Bronchial epithelial cell (primary cell): ENCODE results near the gene GNMT. TPM values are rescaled to one million over a fixed set of nuclear protein-coding genes. Genes with fewer than 3 reads are reported as not detected.
"Not testable (repeated sequence)": the region's sequence is repeated elsewhere in the genome, so short reads cannot be mapped to it uniquely, and the experiment has no call there.

Experiments used
- DNase-seq: peaks from one replicate; pipeline ENCODE4 v3.0.0-alpha.2; 2010; ENCODE audit warnings: low read depth
- FAIRE-seq: peaks from 2 replicates; lab custom pipeline; 2011; peaks lifted over from hg19 to GRCh38; lab: Jason Lieb, UNC
- H3K27me3 ChIP-seq: 2 replicates; pipeline ENCODE4 v1.5.1; 2011; ENCODE audit warnings: low read length; ENCODE audit not compliant: control insufficient read depth, insufficient read depth
- H3K36me3 ChIP-seq: 2 replicates; pipeline ENCODE4 v1.5.1; 2011; ENCODE audit warnings: low read length; ENCODE audit not compliant: control insufficient read depth, insufficient read depth
- H3K4me3 ChIP-seq: 2 replicates; pipeline ENCODE4 v1.5.1; 2011; ENCODE audit warnings: mild to moderate bottlenecking, low read depth, low read length, control low read depth
- CTCF ChIP-seq: IDR thresholded peaks from 2 replicates; pipeline ENCODE4 v1.5.1; 2011; ENCODE audit warnings: mild to moderate bottlenecking, moderate library complexity, low read length, control low read depth, inconsistent platforms; ENCODE audit not compliant: insufficient read depth, severe bottlenecking
- total RNA-seq: library from RNA; depleted of rRNA; stranded (reverse); fragments of >200 nt; gene quantifications from 2 replicates; pipeline ENCODE4 v1.2.1, GENCODE V29; 2014

Gene GNMT
- total RNA-seq, 1 donor from 2014 or later, result 0.26 TPM

DNA sequence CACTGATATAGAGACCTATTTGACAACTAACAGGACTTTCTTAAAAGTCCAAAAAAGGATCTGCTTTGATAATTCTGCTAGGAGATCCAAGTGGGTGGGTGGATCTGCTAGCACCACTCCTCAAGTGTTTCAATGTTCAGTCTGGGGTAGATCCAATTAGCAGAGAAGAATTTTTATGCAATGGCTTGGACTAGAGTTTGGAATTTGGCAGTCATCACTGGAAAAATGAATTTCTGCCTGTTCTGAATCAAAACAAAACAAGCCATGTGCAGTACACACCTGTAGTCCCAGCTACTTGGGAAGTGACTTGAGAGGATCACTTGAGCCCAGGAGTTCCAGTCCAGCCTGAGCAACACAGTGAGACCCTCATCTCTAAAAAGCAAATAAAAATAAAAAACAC is 12.6 kb upstream of the GNMT start:
- no peak for TF ChIP-seq CTCF

DNA sequence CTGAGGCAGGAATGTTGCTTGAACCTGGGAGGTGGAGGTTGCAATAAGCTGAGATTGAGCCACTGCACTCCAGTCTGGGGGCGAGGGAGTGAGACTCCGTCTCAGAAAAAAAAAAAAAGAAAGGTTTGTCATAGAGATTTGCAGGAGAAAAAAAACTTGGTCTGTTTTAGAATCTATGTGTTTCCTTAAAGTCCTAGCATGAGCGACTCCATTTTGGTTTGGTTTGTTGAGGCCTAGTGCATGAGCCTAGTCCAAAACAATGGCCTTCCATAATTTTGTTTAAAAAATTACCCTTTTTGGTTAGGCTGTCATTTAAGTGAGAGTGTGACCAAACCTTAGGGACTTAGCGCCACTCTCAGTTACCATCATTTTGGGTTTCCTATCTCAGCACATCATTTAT is 8.2 kb upstream of the GNMT start:
- FAIRE-seq, result no peak

More for the DNA sequence above, 12.6 kb upstream of the GNMT start:
- no peaks in the 10 kb centered on the region for H3K27me3 ChIP-seq
- H3K36me3 ChIP-seq, result no peaks in the 10 kb centered on the region
- FAIRE-seq (no peak), DNase-seq (no peak)
- no peak overlapping the region for H3K4me3 ChIP-seq

DNA sequence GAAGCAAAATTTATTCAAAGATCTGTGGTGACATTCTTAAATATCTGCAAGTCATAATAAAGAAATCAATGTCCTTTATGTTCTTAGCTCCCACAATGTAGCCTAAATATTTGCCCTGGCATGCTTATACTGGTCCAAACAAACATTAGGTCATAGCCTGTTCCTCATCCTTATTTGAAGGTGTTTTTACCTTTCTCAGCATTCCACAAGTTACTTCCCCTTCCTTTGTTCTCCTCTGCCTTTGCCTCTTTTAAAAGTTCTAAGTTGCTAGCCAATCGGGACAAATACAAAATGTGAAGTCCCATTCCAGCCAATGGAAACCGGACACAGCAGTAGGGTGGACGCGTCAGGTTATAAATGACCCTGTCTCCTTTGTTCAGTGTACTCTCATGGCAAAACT is 6.1 kb upstream of the GNMT start:
- H3K27me3 ChIP-seq, H3K4me3 ChIP-seq, FAIRE-seq, H3K36me3 ChIP-seq: not testable (repeated sequence)
- peak; percentile 52 for DNase-seq

More for the DNA sequence above, 8.2 kb upstream of the GNMT start:
- DNase-seq, result no peak
- no peak overlapping the region for H3K4me3 ChIP-seq
- H3K27me3 ChIP-seq, result no peaks in the 10 kb centered on the region
- TF ChIP-seq CTCF, result no peak
- no peaks in the 10 kb centered on the region for H3K36me3 ChIP-seq

DNA sequence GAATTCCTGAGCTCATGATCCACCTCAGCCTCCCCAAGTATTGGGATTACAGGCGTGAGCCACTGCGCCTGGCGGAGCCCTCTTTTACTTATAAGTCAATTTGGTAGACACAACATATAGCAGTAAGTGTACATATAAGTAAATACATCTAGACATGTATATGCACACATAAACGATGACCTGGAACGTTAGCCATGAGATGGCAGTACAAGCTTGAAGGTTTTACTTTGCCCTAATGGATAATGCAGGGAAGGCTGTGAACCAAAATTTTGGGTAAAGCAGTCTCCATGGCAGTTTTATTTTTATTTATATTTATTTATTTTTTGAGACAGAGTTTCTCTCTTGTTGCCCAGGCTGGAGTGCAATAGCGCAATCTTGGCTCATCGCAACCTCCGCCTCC is 2.4 kb upstream of the GNMT start:
- no peak for TF ChIP-seq CTCF

GRCh38 chr6:42959917-42960242 is 674 bp upstream of the GNMT start:
- Histone ChIP-seq H3K36me3 (peaks cover 10% of the 10 kb centered on the region), H3K4me3 (peak overlapping the region; percentile 37), H3K27me3 (no peaks in the 10 kb centered on the region)
- TF ChIP-seq CTCF, result no peak
- no peak for FAIRE-seq
- no peak for DNase-seq

More for the DNA sequence above, 2.4 kb upstream of the GNMT start:
- H3K4me3 ChIP-seq, result no peak overlapping the region
- FAIRE-seq, result no peak
- H3K36me3 ChIP-seq, result peaks cover 4% of the 10 kb centered on the region
- no peak for DNase-seq
- no peaks in the 10 kb centered on the region for H3K27me3 ChIP-seq

GRCh38 chr6:42961020-42961470 is 491 bp downstream of the GNMT start:
- DNase-seq, result no peak
- H3K4me3 ChIP-seq, result peak overlapping the region; percentile 37
- no peak for FAIRE-seq
- peaks cover 16% of the 10 kb centered on the region for H3K36me3 ChIP-seq
- H3K27me3 ChIP-seq, result no peaks in the 10 kb centered on the region
- TF ChIP-seq CTCF, result no peak
